ENCODE results near the gene TANC2.

- TF ChIP-seq CTCF (IDR thresholded peaks at IDR 0.05 in 8 of 11, conservative IDR thresholded peaks at IDR 0.05 in 3 of 11) (no peak), POLR2A (IDR thresholded peaks at IDR 0.05) (no peak)
These were observed 580 bp downstream of the TANC2 start for GRCh38 chr17:62966426-62967204.

Measured in spleen (tissue), 7 donors.